ENCODE results near the gene NFASC.

NFASC gene

DNA sequence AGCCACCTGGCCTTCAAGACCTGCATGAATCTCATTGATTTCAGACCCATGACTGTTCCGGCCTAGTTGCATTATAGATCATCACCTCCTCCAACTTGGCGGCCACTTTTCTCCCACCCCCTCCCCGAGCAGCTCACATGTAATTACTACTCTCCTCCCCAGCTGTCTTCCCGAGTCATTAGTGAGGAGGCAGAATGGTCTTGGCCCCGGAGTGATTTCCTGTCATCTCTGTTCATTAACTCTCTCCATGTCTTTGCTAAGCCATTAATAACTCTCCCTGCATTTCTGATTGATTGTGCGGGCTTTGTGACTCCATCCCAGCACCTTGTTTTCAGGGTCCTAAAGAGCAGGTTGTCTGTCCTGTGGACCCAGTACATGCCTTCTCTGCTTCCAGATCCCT is 96.8 kb downstream of the NFASC start:
- DNase-seq (ENCODE audit: low read depth in 2 of 2), result no peak
- TF ChIP-seq, protein P1, sequence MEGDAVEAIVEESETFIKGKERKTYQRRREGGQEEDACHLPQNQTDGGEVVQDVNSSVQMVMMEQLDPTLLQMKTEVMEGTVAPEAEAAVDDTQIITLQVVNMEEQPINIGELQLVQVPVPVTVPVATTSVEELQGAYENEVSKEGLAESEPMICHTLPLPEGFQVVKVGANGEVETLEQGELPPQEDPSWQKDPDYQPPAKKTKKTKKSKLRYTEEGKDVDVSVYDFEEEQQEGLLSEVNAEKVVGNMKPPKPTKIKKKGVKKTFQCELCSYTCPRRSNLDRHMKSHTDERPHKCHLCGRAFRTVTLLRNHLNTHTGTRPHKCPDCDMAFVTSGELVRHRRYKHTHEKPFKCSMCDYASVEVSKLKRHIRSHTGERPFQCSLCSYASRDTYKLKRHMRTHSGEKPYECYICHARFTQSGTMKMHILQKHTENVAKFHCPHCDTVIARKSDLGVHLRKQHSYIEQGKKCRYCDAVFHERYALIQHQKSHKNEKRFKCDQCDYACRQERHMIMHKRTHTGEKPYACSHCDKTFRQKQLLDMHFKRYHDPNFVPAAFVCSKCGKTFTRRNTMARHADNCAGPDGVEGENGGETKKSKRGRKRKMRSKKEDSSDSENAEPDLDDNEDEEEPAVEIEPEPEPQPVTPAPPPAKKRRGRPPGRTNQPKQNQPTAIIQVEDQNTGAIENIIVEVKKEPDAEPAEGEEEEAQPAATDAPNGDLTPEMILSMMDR (IDR thresholded peaks at IDR 0.05; ENCODE audit: low read depth, low read length), result no peak
- no peak overlapping the region for H3K4me3 ChIP-seq (replicated peaks in 1 of 2; ENCODE audit: low read depth in 2 of 2, low read length in 2 of 2)

DNA sequence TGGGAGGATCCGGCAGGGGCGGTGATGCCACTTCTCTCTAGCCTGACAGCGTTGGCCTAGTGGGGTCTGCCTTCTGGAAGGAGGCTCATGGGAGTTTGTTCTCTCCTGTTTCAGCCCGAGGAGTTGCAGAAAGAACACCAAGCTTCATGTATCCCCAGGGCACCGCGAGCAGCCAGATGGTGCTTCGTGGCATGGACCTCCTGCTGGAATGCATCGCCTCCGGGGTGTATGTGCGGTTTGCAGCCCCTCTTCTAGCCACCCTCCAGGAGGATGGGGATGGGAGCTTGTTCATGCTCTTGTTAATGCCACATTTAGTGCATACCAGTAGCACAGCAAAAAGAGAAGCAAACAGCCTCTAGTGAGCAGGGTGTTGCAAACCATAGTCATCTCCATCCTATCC is 97.5 kb downstream of the NFASC start:
- no peak overlapping the region for H3K4me3 ChIP-seq (replicated peaks in 1 of 2; ENCODE audit: low read depth in 2 of 2, low read length in 2 of 2)
- no peak for DNase-seq (ENCODE audit: low read depth in 2 of 2)
- TF ChIP-seq, protein P1 (IDR thresholded peaks at IDR 0.05; ENCODE audit: low read depth, low read length), result no peak

DNA sequence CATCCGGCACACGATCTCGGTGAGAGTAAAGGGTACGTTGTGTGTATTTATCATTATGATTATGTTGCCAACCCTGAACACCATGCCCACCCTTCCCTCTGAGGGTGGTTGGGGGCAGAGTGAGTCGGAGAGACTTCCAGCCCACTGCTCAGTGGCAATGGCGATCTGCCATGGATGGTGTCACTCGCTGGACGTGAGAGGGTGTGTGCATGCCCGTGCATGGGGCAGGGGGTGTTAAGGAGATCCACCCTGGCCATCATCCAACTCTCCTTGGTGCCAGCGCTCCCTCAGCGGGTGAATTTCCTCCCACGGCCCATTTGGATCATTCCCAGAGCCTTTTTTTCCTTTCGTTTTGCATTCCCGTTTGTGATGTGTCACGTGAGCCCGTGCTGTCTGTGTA is 98.3 kb downstream of the NFASC start:
- no peak overlapping the region for H3K4me3 ChIP-seq (replicated peaks in 1 of 2; ENCODE audit: low read depth in 2 of 2, low read length in 2 of 2)
- TF ChIP-seq, protein P1 (IDR thresholded peaks at IDR 0.05; ENCODE audit: low read depth, low read length), result no peak
- DNase-seq (ENCODE audit: low read depth in 2 of 2), result no peak

DNA sequence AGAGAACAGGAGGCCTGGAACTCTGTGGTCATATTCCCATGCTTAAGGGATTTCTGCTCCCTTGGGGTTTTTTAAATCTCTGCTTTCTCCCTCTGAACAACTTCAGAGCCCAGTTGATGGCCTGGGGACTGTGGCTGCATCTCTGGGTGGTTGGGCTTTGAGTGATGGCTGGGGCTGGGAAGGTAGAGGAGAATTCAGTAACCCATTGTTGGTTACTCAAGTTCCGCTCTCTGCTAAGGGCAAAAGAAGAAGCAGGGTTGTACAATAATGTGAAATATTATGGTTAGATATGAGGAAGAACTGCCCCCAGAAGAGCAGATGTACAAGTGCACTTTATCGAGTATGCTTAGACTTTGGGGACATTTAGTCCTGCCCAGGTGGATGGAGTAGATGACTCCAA is 100.3 kb downstream of the NFASC start:
- TF ChIP-seq, protein P1 (IDR thresholded peaks at IDR 0.05; ENCODE audit: low read depth, low read length), result no peak
- no peak for DNase-seq (ENCODE audit: low read depth in 2 of 2)

DNA sequence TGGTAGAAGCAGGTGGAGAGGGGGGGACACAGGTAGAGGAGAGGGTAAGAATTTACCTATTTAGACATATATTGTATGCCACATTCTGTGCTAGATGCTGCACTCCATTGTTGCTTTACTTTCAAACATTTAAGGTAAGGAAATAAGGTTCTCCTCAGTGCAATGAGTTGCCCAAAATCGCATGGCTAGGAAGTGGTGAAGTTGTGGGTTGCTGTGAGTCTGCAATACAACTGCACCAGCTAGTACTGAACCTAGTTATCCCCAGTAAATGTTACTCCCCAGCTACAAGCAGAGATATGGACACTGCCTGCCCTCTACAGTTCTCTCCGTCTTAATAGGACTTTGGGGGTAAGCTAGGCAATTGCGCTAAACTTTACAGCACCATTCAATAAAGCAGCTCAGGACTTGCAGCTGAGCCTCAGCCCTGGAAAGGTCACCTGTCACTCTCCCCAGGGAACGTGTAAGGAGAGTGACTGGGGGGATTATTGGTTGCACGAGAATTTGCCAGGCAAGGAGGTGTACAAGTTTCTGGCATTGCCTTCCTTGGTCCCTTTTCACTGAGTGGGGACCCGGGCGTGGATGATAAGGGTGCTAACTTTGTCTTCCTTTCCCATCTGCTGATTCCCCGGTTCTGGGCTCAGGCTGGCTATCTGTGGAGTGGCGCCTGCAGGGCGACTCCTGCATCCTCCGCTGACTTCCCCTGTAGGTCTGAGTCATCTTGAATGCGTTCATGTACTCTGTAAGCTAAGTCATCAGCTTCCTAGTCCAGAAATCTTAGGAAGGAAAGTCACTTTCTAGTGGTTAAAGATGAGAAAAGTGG is 101.1 kb downstream of the NFASC start:
- no peak overlapping the region for H3K4me3 ChIP-seq (replicated peaks in 1 of 2; ENCODE audit: low read depth in 2 of 2, low read length in 2 of 2)
- TF ChIP-seq, protein P1 (IDR thresholded peaks at IDR 0.05; ENCODE audit: low read depth, low read length), result no peak
- peak; percentile 72 to 74 for DNase-seq (ENCODE audit: low read depth in 2 of 2)

More for the DNA sequence above, 100.3 kb downstream of the NFASC start:
- no peak overlapping the region for H3K4me3 ChIP-seq (replicated peaks in 1 of 2; ENCODE audit: low read depth in 2 of 2, low read length in 2 of 2)

DNA sequence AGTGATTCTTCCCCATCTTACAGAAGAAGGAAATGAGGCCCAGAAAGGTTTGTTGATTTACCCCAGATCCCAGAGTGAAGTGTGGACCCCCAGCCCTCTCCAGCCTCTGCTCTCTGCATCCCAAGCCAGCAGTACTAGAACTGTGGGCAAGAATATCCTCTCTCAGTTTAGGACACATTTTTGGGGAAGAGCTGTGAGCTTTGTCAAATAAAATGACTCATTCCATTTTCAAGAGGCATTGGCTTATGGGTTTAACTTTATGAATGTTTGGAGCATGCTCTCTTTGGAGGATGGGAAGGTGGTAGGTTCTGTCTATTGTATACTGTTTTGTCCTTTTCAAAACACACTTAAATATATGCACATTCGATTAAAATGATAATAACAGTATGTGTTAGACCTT is 101.8 kb downstream of the NFASC start:
- H3K4me3 ChIP-seq (replicated peaks in 1 of 2; ENCODE audit: low read depth in 2 of 2, low read length in 2 of 2), result no peak overlapping the region
- DNase-seq (ENCODE audit: low read depth in 2 of 2), result peak in 1 of 2 donors; percentile 11
- TF ChIP-seq, protein P1 (IDR thresholded peaks at IDR 0.05; ENCODE audit: low read depth, low read length), result no peak
